ENCODE measurements around the gene KCNQ1OT1. TPM values are rescaled to one million over a fixed set of nuclear protein-coding genes. Genes with fewer than 3 reads are reported as not detected.

Gene KCNQ1OT1
- total RNA-seq, 2 donors from 2014 or later, result 1.0 to 2.1 TPM

- Histone ChIP-seq H3K4me1 (replicated peaks) (no peaks in the 10 kb centered on the region), H3K27ac (no peak overlapping the region), H3K27me3 (replicated peaks; ENCODE audit: insufficient read depth) (no peaks in the 10 kb centered on the region), H3K4me3 (no peak overlapping the region), H3K9me3 (no peaks in the 10 kb centered on the region), H3K36me3 (no peaks in the 10 kb centered on the region)
- 97% methylated on average over 6 of the region's 6 CpGs for WGBS
- no peak for DNase-seq (ENCODE audit: low spot score)
- TF ChIP-seq POLR2AphosphoS5 (IDR thresholded peaks at IDR 0.05) (no peak), CTCF (IDR thresholded peaks at IDR 0.05) (no peak), POLR2A (IDR thresholded peaks at IDR 0.05) (no peak)
- intact Hi-C loops (cut with DNase I), result no loop called here
These were observed 116.2 kb downstream of the KCNQ1OT1 start for GRCh38 chr11:2583605-2583958.

- DNase-seq (ENCODE audit: low spot score), result no peak
- Histone ChIP-seq H3K27me3 (replicated peaks; ENCODE audit: insufficient read depth) (no peaks in the 10 kb centered on the region), H3K9me3 (no peaks in the 10 kb centered on the region), H3K36me3 (no peaks in the 10 kb centered on the region), H3K27ac (no peak overlapping the region), H3K4me3 (no peak overlapping the region), H3K4me1 (replicated peaks) (no peaks in the 10 kb centered on the region)
- intact Hi-C loops (cut with DNase I), result no loop called here
- no peak for TF ChIP-seq CTCF (IDR thresholded peaks at IDR 0.05)
- no peak for TF ChIP-seq POLR2A (IDR thresholded peaks at IDR 0.05)
- TF ChIP-seq POLR2AphosphoS5 (IDR thresholded peaks at IDR 0.05), result no peak
- 91% methylated on average over 30 of the region's 33 CpGs for WGBS
These were observed 116.7 kb downstream of the KCNQ1OT1 start for GRCh38 chr11:2582946-2583604.

GRCh38 chr11:2582351-2582945 lies 117.3 kb downstream of the KCNQ1OT1 start:
- intact Hi-C loops (cut with DNase I), result no loop called here
- Histone ChIP-seq H3K27ac (no peak overlapping the region), H3K4me3 (no peak overlapping the region), H3K36me3 (no peaks in the 10 kb centered on the region), H3K9me3 (no peaks in the 10 kb centered on the region), H3K4me1 (replicated peaks) (no peaks in the 10 kb centered on the region), H3K27me3 (replicated peaks; ENCODE audit: insufficient read depth) (no peaks in the 10 kb centered on the region)
- 77% methylated on average over 11 of the region's 12 CpGs for WGBS
- DNase-seq (ENCODE audit: low spot score), result no peak
- TF ChIP-seq CTCF (IDR thresholded peaks at IDR 0.05) (no peak), POLR2AphosphoS5 (IDR thresholded peaks at IDR 0.05) (no peak), POLR2A (IDR thresholded peaks at IDR 0.05) (no peak)

GRCh38 chr11:2581931-2582350 lies 117.9 kb downstream of the KCNQ1OT1 start:
- DNase-seq (ENCODE audit: low spot score), result no peak
- Histone ChIP-seq H3K9me3 (no peaks in the 10 kb centered on the region), H3K4me1 (replicated peaks) (no peaks in the 10 kb centered on the region), H3K27me3 (replicated peaks; ENCODE audit: insufficient read depth) (no peaks in the 10 kb centered on the region), H3K4me3 (no peak overlapping the region), H3K27ac (no peak overlapping the region), H3K36me3 (no peaks in the 10 kb centered on the region)
- TF ChIP-seq POLR2AphosphoS5 (IDR thresholded peaks at IDR 0.05) (no peak), CTCF (IDR thresholded peaks at IDR 0.05) (no peak), POLR2A (IDR thresholded peaks at IDR 0.05) (no peak)
- intact Hi-C loops (cut with DNase I), result no loop called here
- WGBS, result 93% methylated on average over 19 of the region's 23 CpGs
